Suprapubic skin (tissue), 4 donors: Measurements from ENCODE around the gene PSMD14. TPM values are rescaled to one million over a fixed set of nuclear protein-coding genes. Genes with fewer than 3 reads are reported as not detected.
"Not testable (repeated sequence)": the region's sequence is repeated elsewhere in the genome, so short reads cannot be mapped to it uniquely, and the experiment has no call there.

Experiments used
- DNase-seq, 2 donors: peaks; one replicate each; pipeline ENCODE4 v3.0.0-alpha.2; 2019; ENCODE audit warnings: low spot score in 2 of 2
- H3K27ac ChIP-seq: fragments of 200-600 bp; sonication (generic); one replicate; pipeline ENCODE4 v1.5.1; 2019
- H3K27me3 ChIP-seq: fragments of 200-600 bp; sonication (generic); one replicate; pipeline ENCODE4 v1.5.1; 2019
- H3K36me3 ChIP-seq: fragments of 200-600 bp; sonication (generic); one replicate; pipeline ENCODE4 v1.5.1; 2019
- H3K4me1 ChIP-seq: fragments of 200-600 bp; sonication (generic); one replicate; pipeline ENCODE4 v1.5.1; 2019
- H3K4me3 ChIP-seq: fragments of 200-600 bp; sonication (generic); one replicate; pipeline ENCODE4 v1.5.1; 2019; ENCODE audit warnings: mild to moderate bottlenecking
- H3K9me3 ChIP-seq: fragments of 200-600 bp; sonication (generic); one replicate; pipeline ENCODE4 v1.5.1; 2019
- EP300 ChIP-seq: sonication (generic); formaldehyde crosslinking; IDR thresholded peaks from one replicate; pipeline ENCODE4 v1.6.1; 2017; ENCODE audit warnings: antibody characterized with exemption
- POLR2A ChIP-seq, 2 donors: fragments of 450-650 bp; IDR thresholded peaks; one replicate each; pipeline ENCODE4 v1.6.1; 2017; ENCODE audit warnings: antibody characterized with exemption in 2 of 2, mild to moderate bottlenecking in 2 of 2, moderate library complexity in 2 of 2
- POLR2AphosphoS5 ChIP-seq, 3 donors: sonication (generic); formaldehyde crosslinking; IDR thresholded peaks; one replicate each; pipeline ENCODE4 v1.6.1; 2017; ENCODE audit warnings: antibody characterized with exemption in 3 of 3
- WGBS: methylation state at CpG from one replicate; pipeline ENCODE4 v1.1.5; 2018; 5-methylcytosine and 5-hydroxymethylcytosine counted together
- total RNA-seq, 4 donors: library from RNA; depleted of rRNA; stranded (reverse); fragments of >200 nt; gene quantifications; one replicate each; pipeline ENCODE4 v1.1.0, GENCODE V29; 2016
- TF ChIP-seq, protein P1 (sequence below), 2 donors: fragments of 200-600 bp in 1 of 2; fragments of 450-650 bp in 1 of 2; sonication (generic) in 1 of 2; IDR thresholded peaks; one replicate each; pipeline ENCODE4 v1.5.1; 2016 to 2019; ENCODE audit warnings: antibody characterized with exemption in 2 of 2, mild to moderate bottlenecking in 1 of 2, moderate library complexity in 1 of 2

The PSMD14 gene
- total RNA-seq, 4 donors from 2014 or later = 21.1 to 51.0 (median 50.1) TPM

DNA sequence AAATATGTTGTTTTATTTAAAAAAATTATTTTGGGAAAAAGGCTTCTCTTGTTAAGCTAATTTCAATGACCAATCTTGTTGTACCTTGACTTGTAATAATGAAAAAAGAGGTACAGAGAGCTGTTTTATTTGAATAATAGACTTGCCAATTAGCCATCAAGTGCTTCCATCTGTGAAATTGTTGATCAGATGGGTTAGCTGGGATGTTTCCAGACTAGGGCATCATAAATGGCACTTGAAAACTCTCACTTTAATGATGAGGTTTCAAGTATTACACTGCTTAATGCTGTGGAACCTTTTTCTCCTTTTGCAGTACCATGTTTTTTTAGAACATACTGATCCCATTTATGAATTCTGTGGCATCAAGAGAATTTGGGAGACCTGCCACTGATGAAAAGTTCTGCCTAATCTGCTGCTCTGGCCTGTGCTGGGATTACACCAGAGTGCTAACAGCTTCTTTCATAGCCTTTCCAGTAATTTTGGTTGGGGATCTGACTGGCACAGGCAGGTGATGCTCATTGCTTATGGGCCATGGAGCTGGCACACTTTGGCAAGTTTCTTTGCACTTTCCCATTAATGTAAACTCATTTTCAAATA is 24.2 kb downstream of the PSMD14 start:
- no peak overlapping the region for H3K27ac ChIP-seq
- H3K27me3 ChIP-seq = no peaks in the 10 kb centered on the region
- TF ChIP-seq, protein P1, sequence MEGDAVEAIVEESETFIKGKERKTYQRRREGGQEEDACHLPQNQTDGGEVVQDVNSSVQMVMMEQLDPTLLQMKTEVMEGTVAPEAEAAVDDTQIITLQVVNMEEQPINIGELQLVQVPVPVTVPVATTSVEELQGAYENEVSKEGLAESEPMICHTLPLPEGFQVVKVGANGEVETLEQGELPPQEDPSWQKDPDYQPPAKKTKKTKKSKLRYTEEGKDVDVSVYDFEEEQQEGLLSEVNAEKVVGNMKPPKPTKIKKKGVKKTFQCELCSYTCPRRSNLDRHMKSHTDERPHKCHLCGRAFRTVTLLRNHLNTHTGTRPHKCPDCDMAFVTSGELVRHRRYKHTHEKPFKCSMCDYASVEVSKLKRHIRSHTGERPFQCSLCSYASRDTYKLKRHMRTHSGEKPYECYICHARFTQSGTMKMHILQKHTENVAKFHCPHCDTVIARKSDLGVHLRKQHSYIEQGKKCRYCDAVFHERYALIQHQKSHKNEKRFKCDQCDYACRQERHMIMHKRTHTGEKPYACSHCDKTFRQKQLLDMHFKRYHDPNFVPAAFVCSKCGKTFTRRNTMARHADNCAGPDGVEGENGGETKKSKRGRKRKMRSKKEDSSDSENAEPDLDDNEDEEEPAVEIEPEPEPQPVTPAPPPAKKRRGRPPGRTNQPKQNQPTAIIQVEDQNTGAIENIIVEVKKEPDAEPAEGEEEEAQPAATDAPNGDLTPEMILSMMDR (IDR thresholded peaks at IDR 0.05) = no peak
- no peak for TF ChIP-seq POLR2AphosphoS5 (IDR thresholded peaks at IDR 0.05)
- TF ChIP-seq POLR2A (IDR thresholded peaks at IDR 0.05) = no peak
- TF ChIP-seq EP300 = no peak
- peaks cover under 1% of the 10 kb centered on the region for H3K36me3 ChIP-seq
- DNase-seq = no peak
- H3K9me3 ChIP-seq = no peaks in the 10 kb centered on the region
- H3K4me3 ChIP-seq = no peak overlapping the region
- H3K4me1 ChIP-seq = no peaks in the 10 kb centered on the region

DNA sequence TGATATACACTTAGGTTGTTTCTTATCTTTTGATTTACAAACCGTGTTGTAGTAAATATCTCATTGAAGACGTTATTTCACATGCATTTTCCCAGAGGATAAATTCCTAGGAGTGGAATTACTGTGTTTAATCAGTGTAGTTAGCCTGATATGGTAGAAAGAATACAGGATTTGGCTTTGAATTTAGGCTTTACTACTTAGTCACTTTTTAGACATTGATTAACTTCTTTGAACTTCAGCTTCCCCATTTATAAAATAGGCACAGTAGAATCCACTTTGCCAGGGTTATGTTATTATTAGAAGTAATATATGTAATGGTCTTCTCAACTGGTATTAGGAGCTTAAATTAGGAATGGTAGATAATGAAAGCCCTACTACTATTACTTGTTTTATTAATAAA is 27.4 kb downstream of the PSMD14 start:
- WGBS = 86% methylated on average over 2 of the region's 2 CpGs
- Histone ChIP-seq H3K4me3 (no peak overlapping the region), H3K27ac (no peak overlapping the region), H3K4me1 (no peaks in the 10 kb centered on the region), H3K27me3 (no peaks in the 10 kb centered on the region), H3K36me3 (no peaks in the 10 kb centered on the region), H3K9me3 (no peaks in the 10 kb centered on the region)
- no peak for DNase-seq
- TF ChIP-seq POLR2A (IDR thresholded peaks at IDR 0.05) (no peak), POLR2AphosphoS5 (IDR thresholded peaks at IDR 0.05) (no peak), EP300 (no peak)
- TF ChIP-seq, protein P1 (IDR thresholded peaks at IDR 0.05) = no peak

DNA sequence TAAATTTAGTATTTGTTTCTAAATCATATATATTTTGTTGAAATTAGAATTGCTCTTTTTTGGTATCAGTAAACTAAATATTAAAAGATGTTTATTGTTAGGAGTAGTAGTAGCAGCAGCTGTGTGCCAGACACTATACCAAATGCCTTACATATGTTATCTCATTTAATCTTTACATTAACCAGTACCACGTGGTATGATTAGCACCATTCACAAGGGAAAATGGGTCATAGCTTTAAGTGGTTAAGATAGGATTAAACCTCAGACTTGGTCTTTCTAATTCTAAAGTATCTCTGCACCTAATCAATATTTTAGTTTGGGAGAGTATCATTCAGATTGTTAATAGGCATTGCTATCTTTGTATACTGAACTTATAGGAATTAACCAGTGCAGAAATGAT is 29.0 kb downstream of the PSMD14 start:
- DNase-seq = no peak
- no peaks in the 10 kb centered on the region for H3K4me1 ChIP-seq
- H3K27me3 ChIP-seq = no peaks in the 10 kb centered on the region
- no peaks in the 10 kb centered on the region for H3K36me3 ChIP-seq
- WGBS = 54% methylated on average over 1 of the region's 1 CpG
- no peaks in the 10 kb centered on the region for H3K9me3 ChIP-seq
- TF ChIP-seq POLR2A (IDR thresholded peaks at IDR 0.05) (no peak), EP300 (no peak), POLR2AphosphoS5 (IDR thresholded peaks at IDR 0.05) (no peak)
- TF ChIP-seq, protein P1 (IDR thresholded peaks at IDR 0.05) = no peak
- no peak overlapping the region for H3K4me3 ChIP-seq
- no peak overlapping the region for H3K27ac ChIP-seq

DNA sequence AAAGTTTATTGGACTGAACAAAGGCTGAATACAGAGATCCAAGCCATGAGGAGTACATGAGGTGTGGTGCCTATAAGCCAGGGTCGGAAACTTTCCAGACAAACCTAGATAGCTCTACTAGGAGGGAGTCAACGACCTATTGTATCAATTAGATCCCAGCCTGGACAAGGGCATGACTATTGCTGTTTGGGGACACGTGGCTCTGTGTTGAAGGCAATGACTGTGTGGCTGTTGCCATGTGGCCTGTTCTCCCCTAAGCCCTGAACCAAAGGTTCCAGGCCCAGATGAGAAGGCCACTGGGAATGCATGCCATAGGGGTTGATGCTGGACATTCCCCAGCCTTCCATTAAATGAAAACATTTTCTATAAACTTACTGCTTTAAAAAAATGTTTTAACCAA is 31.3 kb downstream of the PSMD14 start:
- not testable (repeated sequence) for H3K36me3 ChIP-seq, H3K4me1 ChIP-seq, H3K9me3 ChIP-seq, H3K27me3 ChIP-seq, DNase-seq, H3K27ac ChIP-seq, H3K4me3 ChIP-seq
- 96% methylated on average over 3 of the region's 3 CpGs for WGBS

DNA sequence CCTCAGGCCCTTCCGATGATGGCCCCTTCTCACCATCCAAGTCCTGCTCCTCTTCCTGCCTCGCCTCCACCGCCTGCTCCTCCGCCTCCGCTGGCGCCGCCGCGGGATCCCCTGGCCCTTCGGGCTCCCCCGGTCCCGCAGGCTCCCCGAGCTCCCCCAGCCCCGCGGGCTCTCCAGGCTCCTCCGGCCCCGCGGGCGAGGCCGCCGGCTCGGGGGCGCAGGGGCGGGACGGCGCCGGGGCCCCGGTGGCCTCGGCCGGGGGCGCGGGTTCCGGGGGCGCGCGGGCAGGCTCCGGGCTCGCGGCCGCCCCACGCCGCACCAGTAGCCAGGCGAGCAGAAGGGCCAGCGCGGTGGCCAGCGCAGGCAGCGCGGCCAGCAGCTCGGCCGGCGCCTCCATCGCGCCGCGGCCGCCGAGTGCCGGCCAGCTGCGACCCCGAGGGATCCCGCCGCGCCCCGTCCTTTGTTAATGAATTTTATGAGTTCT is 32.7 kb downstream of the PSMD14 start:
- H3K27ac ChIP-seq, H3K36me3 ChIP-seq, H3K27me3 ChIP-seq, DNase-seq, H3K4me3 ChIP-seq, H3K4me1 ChIP-seq, H3K9me3 ChIP-seq: not testable (repeated sequence)
- 86% methylated on average over 30 of the region's 64 CpGs for WGBS

DNA sequence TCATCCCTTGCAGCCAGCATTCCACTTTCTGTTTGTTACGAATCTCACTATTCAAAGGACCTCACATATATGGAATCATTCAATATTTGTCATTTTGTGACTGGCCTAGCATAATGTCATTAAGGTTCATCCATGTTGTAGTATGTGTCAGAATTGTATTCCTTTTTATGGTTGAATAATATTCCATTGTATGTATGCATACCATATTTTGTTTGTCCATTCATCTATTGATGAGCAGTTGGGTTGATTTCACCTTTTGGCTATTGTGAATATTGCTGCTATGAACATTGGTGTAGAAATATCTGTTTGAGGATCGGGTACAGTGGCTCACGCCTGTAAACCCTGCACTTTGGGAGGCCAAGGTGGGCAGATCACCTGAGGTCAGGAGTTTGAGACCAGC is 35.0 kb downstream of the PSMD14 start:
- DNase-seq = no peak
- Histone ChIP-seq H3K27me3 (no peaks in the 10 kb centered on the region), H3K4me1 (no peaks in the 10 kb centered on the region), H3K9me3 (no peaks in the 10 kb centered on the region), H3K36me3 (no peaks in the 10 kb centered on the region), H3K27ac (no peak overlapping the region), H3K4me3 (no peak overlapping the region)
- WGBS = 100% methylated on average over 3 of the region's 3 CpGs
- TF ChIP-seq EP300 (no peak), POLR2A (IDR thresholded peaks at IDR 0.05) (no peak), POLR2AphosphoS5 (IDR thresholded peaks at IDR 0.05) (no peak)
- TF ChIP-seq, protein P1 (IDR thresholded peaks at IDR 0.05) = no peak
